GM12878 (cell line): ENCODE data around the gene LEKR1. TPM values are rescaled to one million over a fixed set of nuclear protein-coding genes. Genes with fewer than 3 reads are reported as not detected.

Experiments
- ATAC-seq: fragments of 200-7000 bp; cut with Tn5 transposase; 3 replicates; pipeline ENCODE4 v1.9.1; 2020; ENCODE audit warnings: mild to moderate bottlenecking, moderate library complexity
- BruUV-seq: library from RNA; stranded (reverse); fragments of 400-500 nt; replicated peaks from 2 replicates; lab custom pipeline; 2021; lab: Mats Ljungman, UMichigan
- CTCF ChIA-PET: fragments of 300-600 bp; sonication (Branson Sonifier 250); formaldehyde crosslinking; extraction: SDS; loops from one replicate; lab custom pipeline; 2021; ENCODE audit warnings: inconsistent platforms; lab: Yijun Ruan, JAX
- POLR2A ChIA-PET: fragments of 350-600 bp; formaldehyde crosslinking; extraction: SDS; loops from one replicate; lab custom pipeline; 2021; ENCODE audit warnings: inconsistent platforms; lab: Charles Lee
- RAD21 ChIA-PET: fragments of 300-600 bp; sonication (Branson Sonifier 250); formaldehyde crosslinking; loops from one replicate; lab custom pipeline; 2023; ENCODE audit warnings: antibody characterized with exemption; ENCODE audit not compliant: unreplicated experiment; lab: Charles Lee
- SMC1A ChIA-PET: fragments of 300-600 bp; sonication (Branson Sonifier 250); formaldehyde crosslinking; loops from one replicate; lab custom pipeline; 2023; ENCODE audit not compliant: unreplicated experiment, uncharacterized antibody; lab: Charles Lee
- DNase-seq: peaks from one replicate; pipeline ENCODE4 v3.0.0-alpha.2; 2011; ENCODE audit warnings: low read depth, low spot score
- FAIRE-seq: peaks from 3 replicates; lab custom pipeline; 2011; peaks lifted over from hg19 to GRCh38; lab: Jason Lieb, UNC
- H2AFZ ChIP-seq: 2 replicates; pipeline ENCODE4 v1.6.0; 2011; ENCODE audit warnings: low read depth, low read length, control low read depth; ENCODE audit not compliant: control insufficient read depth
- H3K27ac ChIP-seq: 2 replicates; pipeline ENCODE4 v1.5.1; 2011; ENCODE audit warnings: control low read depth; ENCODE audit not compliant: control insufficient read depth, insufficient read depth
- H3K27me3 ChIP-seq, 2 experiments: replicated peaks in 1 of 2; 2 replicates each; pipeline versions ENCODE4 v1.6.0 to v1.6.1; 2011; ENCODE audit warnings: low read length in 1 of 2; ENCODE audit not compliant: control insufficient read depth in 2 of 2, insufficient read depth in 2 of 2
- H3K36me3 ChIP-seq, 2 experiments: 2 replicates each; pipeline ENCODE4 v1.5.1; 2011; ENCODE audit warnings: low read length in 1 of 2; ENCODE audit not compliant: control insufficient read depth in 2 of 2, insufficient read depth in 2 of 2
- H3K4me1 ChIP-seq: 2 replicates; pipeline ENCODE4 v1.6.1; 2011; ENCODE audit warnings: mild to moderate bottlenecking, low read length, moderate library complexity, mixed read lengths; ENCODE audit not compliant: control insufficient read depth, insufficient read depth
- H3K4me2 ChIP-seq: 2 replicates; pipeline ENCODE4 v1.6.0; 2011; ENCODE audit warnings: control low read depth; ENCODE audit not compliant: control insufficient read depth, insufficient read depth
- H3K4me3 ChIP-seq: fragments of 200-600 bp; sonication (generic); 2 replicates; pipeline ENCODE4 v1.5.1; 2016
- H3K79me2 ChIP-seq: 2 replicates; pipeline ENCODE4 v1.6.0; 2011; ENCODE audit warnings: low read length; ENCODE audit not compliant: control insufficient read depth, insufficient read depth
- H3K9ac ChIP-seq: 2 replicates; pipeline ENCODE4 v1.8.0; 2011; ENCODE audit warnings: low read length, control low read depth, mixed read lengths; ENCODE audit not compliant: control insufficient read depth, insufficient read depth
- H3K9me3 ChIP-seq: replicated peaks from 3 replicates; pipeline ENCODE4 v1.5.1; 2011; ENCODE audit warnings: mild to moderate bottlenecking, low read length; ENCODE audit not compliant: control insufficient read depth, insufficient read depth
- H4K20me1 ChIP-seq: 2 replicates; pipeline ENCODE4 v1.6.0; 2011; ENCODE audit not compliant: control insufficient read depth, insufficient read depth
- ATF3 ChIP-seq: IDR thresholded peaks from 2 replicates; pipeline ENCODE4 v1.6.1; 2011; ENCODE audit warnings: low read depth, mild to moderate bottlenecking, low read length, moderate library complexity, borderline replicate concordance; ENCODE audit errors: extremely low read depth
- BMI1 ChIP-seq: fragments of 450-650 bp; IDR thresholded peaks from 2 replicates; pipeline ENCODE4 v1.6.1; 2016; ENCODE audit warnings: mild to moderate bottlenecking, moderate library complexity, borderline replicate concordance
- CBFB ChIP-seq: IDR thresholded peaks from 2 replicates; pipeline ENCODE4 v1.6.1; 2016; ENCODE audit warnings: antibody characterized with exemption, low read depth
- DPF2 ChIP-seq: fragments of 450-650 bp; IDR thresholded peaks from 2 replicates; pipeline ENCODE4 v1.6.1; 2017; ENCODE audit warnings: mild to moderate bottlenecking
- E2F8 ChIP-seq: fragments of 450-650 bp; IDR thresholded peaks from 2 replicates; pipeline ENCODE4 v1.6.1; 2018; ENCODE audit warnings: mild to moderate bottlenecking, low read depth, moderate library complexity; ENCODE audit not compliant: partially characterized antibody
- E4F1 ChIP-seq: fragments of 450-650 bp; IDR thresholded peaks from 2 replicates; pipeline ENCODE4 v1.6.1; 2018; ENCODE audit warnings: borderline replicate concordance, mild to moderate bottlenecking; ENCODE audit not compliant: partially characterized antibody
- IKZF2 ChIP-seq, 2 experiments: fragments of 450-650 bp; IDR thresholded peaks; 2 replicates each; pipeline ENCODE4 v1.6.1; 2017; ENCODE audit warnings: mild to moderate bottlenecking in 2 of 2, moderate library complexity in 2 of 2
- IRF3 ChIP-seq: fragments of 450-650 bp; IDR thresholded peaks from 2 replicates; pipeline ENCODE4 v1.6.1; 2014; ENCODE audit warnings: mild to moderate bottlenecking
- MAX ChIP-seq: IDR thresholded peaks from 2 replicates; pipeline ENCODE4 v1.6.1; 2012; ENCODE audit warnings: low read depth, low read length, improper control_type of control experiment
- NBN ChIP-seq: fragments of 450-650 bp; IDR thresholded peaks from 2 replicates; pipeline ENCODE4 v1.6.1; 2016
- NFXL1 ChIP-seq: fragments of 450-650 bp; IDR thresholded peaks from 2 replicates; pipeline ENCODE4 v1.6.1; 2017; ENCODE audit warnings: antibody characterized with exemption, mild to moderate bottlenecking, borderline replicate concordance
- NR2C2 ChIP-seq: IDR thresholded peaks from 2 replicates; pipeline ENCODE4 v1.6.1; 2011; ENCODE audit warnings: borderline replicate concordance, low read depth; ENCODE audit not compliant: control insufficient read depth, insufficient read length
- POLR2AphosphoS5 ChIP-seq: IDR thresholded peaks from 2 replicates; pipeline ENCODE4 v1.6.1; 2011; ENCODE audit warnings: mild to moderate bottlenecking, low read length, inconsistent platforms
- SMARCA5 ChIP-seq: fragments of 450-650 bp; IDR thresholded peaks from 2 replicates; pipeline ENCODE4 v1.6.1; 2017; ENCODE audit warnings: mild to moderate bottlenecking
- SREBF2 ChIP-seq: IDR thresholded peaks from 2 replicates; pipeline ENCODE4 v1.6.1; 2012; ENCODE audit warnings: mild to moderate bottlenecking, low read length
- STAT1 ChIP-seq: fragments of 450-650 bp; conservative IDR thresholded peaks from 2 replicates; pipeline ENCODE4 v1.6.1; 2014; ENCODE audit warnings: antibody characterized with exemption, mild to moderate bottlenecking
- SUPT20H ChIP-seq: IDR thresholded peaks from 2 replicates; pipeline ENCODE4 v1.6.1; 2011; ENCODE audit warnings: low read depth, mild to moderate bottlenecking, low read length, moderate library complexity, borderline replicate concordance; ENCODE audit not compliant: control insufficient read depth
- TARDBP ChIP-seq: IDR thresholded peaks from 2 replicates; pipeline ENCODE4 v1.6.1; 2016; ENCODE audit warnings: borderline replicate concordance
- WRNIP1 ChIP-seq: IDR thresholded peaks from 2 replicates; pipeline ENCODE4 v1.6.1; 2011; ENCODE audit warnings: low read depth, low read length, improper control_type of control experiment, borderline replicate concordance
- WGBS: methylation state at CpG from one replicate; pipeline ENCODE4 v1.1.6; 2016; ENCODE audit warnings: low lambda C conversion rate; ENCODE audit not compliant: insufficient replicate concordance, insufficient coverage; ENCODE audit errors: missing lambda C conversion rate; 5-methylcytosine and 5-hydroxymethylcytosine counted together
- in situ Hi-C: fragments of 300-500 bp; cut with MboI; formaldehyde crosslinking; loops from 9 replicates; pipeline ENCODE4 v1.14.3; 2018; ENCODE audit warnings: mixed read lengths
- intact Hi-C: fragments of 100-400 bp; cut with micrococcal nuclease; formaldehyde crosslinking; loops from one replicate; pipeline ENCODE4 v1.14.2; 2022; ENCODE audit not compliant: unreplicated experiment
- polyA plus RNA-seq, 11 experiments: library from polyadenylated mRNA; depleted of rRNA in 4 of 11; unstranded in 6 of 11; stranded (reverse) in 5 of 11; fragments of >200 nt; fragmentation: Nextera tagmentation in 4 of 11; fragmentation: Illumina TruSeq in 1 of 11; extraction: Ambion mirVana in 4 of 11; extraction: Trizol in 1 of 11; gene quantifications; 1 replicate in 1 of 11; 2 replicates in 10 of 11; pipeline versions ENCODE4 v1.2.1 to v1.2.3, GENCODE V29; 2011 to 2016; ENCODE audit warnings: inconsistent platforms in 2 of 11, missing spikeins in 2 of 11, low read depth in 1 of 11
- total RNA-seq, 4 experiments: library from RNA; depleted of rRNA in 3 of 4; stranded (reverse); fragments of >200 nt in 3 of 4; fragmentation: Illumina TruSeq in 1 of 4; extraction: Trizol in 1 of 4; gene quantifications; 2 replicates each; pipeline versions ENCODE4 v1.2.1 to v1.2.3, GENCODE V29; 2013 to 2021

The LEKR1 gene
- total and polyA plus RNA-seq, 10 of the 15 experiments (the other 5 are each of a cell fraction or from before 2014, with no cell fraction given): 0.48 to 3.2 (median 1.3) TPM

GRCh38 chr3:157058392-157059071 is 232.4 kb downstream of the LEKR1 start:
- Histone ChIP-seq H3K9ac (no peak overlapping the region), H3K4me2 (no peak overlapping the region), H2AFZ (no peak overlapping the region; the same call in 1 of the 2 replicates), H3K27ac (peak overlapping the region; percentile 55), H3K4me3 (no peak overlapping the region), H3K27me3 (no peaks in the 10 kb centered on the region), H3K79me2 (no peaks in the 10 kb centered on the region), H3K4me1 (peaks cover 22% of the 10 kb centered on the region), H4K20me1 (no peaks in the 10 kb centered on the region), H3K36me3 (no peaks in the 10 kb centered on the region), H3K9me3 (no peaks in the 10 kb centered on the region)
- 31% methylated on average over 2 of the region's 2 CpGs for WGBS
- in situ Hi-C loops: no loop called here
- DNase-seq (no peak), FAIRE-seq (no peak), ATAC-seq (peak; percentile 60)
- ChIA-PET CTCF (no interaction called here), RAD21 (no interaction called here), SMC1A (no interaction called here), POLR2A (no interaction called here)
- intact Hi-C loops: no loop called here
- BruUV-seq: no TSS peak
- no peak for TF ChIP-seq POLR2AphosphoS5
- TF ChIP-seq MAX: no peak
- TF ChIP-seq NR2C2: no peak
- no peak for TF ChIP-seq DPF2
- no peak for TF ChIP-seq SUPT20H
- no peak for TF ChIP-seq ATF3
- no peak for TF ChIP-seq BMI1
- TF ChIP-seq IKZF2 (IDR thresholded peaks at IDR 0.05): no peak
- no peak for TF ChIP-seq NFXL1
- no peak for TF ChIP-seq SREBF2
- TF ChIP-seq E4F1: no peak
- TF ChIP-seq TARDBP: no peak
- no peak for TF ChIP-seq WRNIP1
- no peak for TF ChIP-seq IRF3
- TF ChIP-seq STAT1: no peak
- no peak for TF ChIP-seq E2F8
- no peak for TF ChIP-seq NBN
- TF ChIP-seq CBFB: no peak
- TF ChIP-seq SMARCA5: no peak
